Fibroblast of the aortic adventitia (primary cell): ENCODE data around the gene EDIL3. TPM values are rescaled to one million over a fixed set of nuclear protein-coding genes. Genes with fewer than 3 reads are reported as not detected.
A peak's percentile ranks its signal among the peaks of the same experiment; 100 is the strongest.

Experiments
- DNase-seq: peaks from one replicate; pipeline ENCODE4 v3.0.0-alpha.2; 2010; ENCODE audit warnings: low read depth
- H3K4me3 ChIP-seq: 2 replicates; pipeline ENCODE4 v1.5.1; 2011; ENCODE audit warnings: low read depth, mild to moderate bottlenecking, control low read depth, low read length, moderate library complexity
- CTCF ChIP-seq: IDR thresholded peaks from 2 replicates; pipeline ENCODE4 v1.5.1; 2011; ENCODE audit warnings: mild to moderate bottlenecking, low read length, control low read depth, inconsistent platforms; ENCODE audit not compliant: insufficient read depth
- total RNA-seq: library from RNA; depleted of rRNA; stranded (reverse); fragments of >200 nt; gene quantifications from 2 replicates; pipeline ENCODE4 v1.2.3, GENCODE V29; 2012; ENCODE audit warnings: low replicate concordance

EDIL3 gene
- total RNA-seq, 1 donor = 248 TPM

GRCh38 chr5:84411832-84412605, 27.3 kb upstream of the EDIL3 start:
- no peak overlapping the region for H3K4me3 ChIP-seq
- TF ChIP-seq CTCF = no peak
- peak; percentile 47 for DNase-seq

- no peak overlapping the region for H3K4me3 ChIP-seq
- no peak for DNase-seq
- TF ChIP-seq CTCF = no peak
Observed at GRCh38 chr5:84406111-84406510, 21.4 kb upstream of the EDIL3 start.

- no peak for TF ChIP-seq CTCF
- DNase-seq = peak; percentile 88
- H3K4me3 ChIP-seq = no peak overlapping the region
Observed at GRCh38 chr5:84403773-84404172, 19.1 kb upstream of the EDIL3 start.

- no peak for TF ChIP-seq CTCF
Observed at GRCh38 chr5:84397385-84397784, 12.7 kb upstream of the EDIL3 start.

GRCh38 chr5:84393969-84394368, 9.3 kb upstream of the EDIL3 start:
- H3K4me3 ChIP-seq = no peak overlapping the region
- no peak for TF ChIP-seq CTCF
- peak; percentile 86 for DNase-seq

More at GRCh38 chr5:84397385-84397784, 12.7 kb upstream of the EDIL3 start:
- H3K4me3 ChIP-seq = no peak overlapping the region
- DNase-seq = no peak

GRCh38 chr5:84392836-84393235, 8.2 kb upstream of the EDIL3 start:
- TF ChIP-seq CTCF = no peak
- DNase-seq = no peak
- H3K4me3 ChIP-seq = no peak overlapping the region

- no peak for DNase-seq
- TF ChIP-seq CTCF = no peak
- peak overlapping the region; percentile 84 for H3K4me3 ChIP-seq
Observed at GRCh38 chr5:84385705-84386104, 1.0 kb upstream of the EDIL3 start.
